Islet precursor cell (in vitro differentiated cells): ENCODE measurements around the gene PLPP4.

Experiments
- DNase-seq: peaks from one replicate; pipeline ENCODE4 v3.0.0-alpha.2; 2018

PLPP4 gene

GRCh38 chr10:120457431-120458172 lies 575 bp downstream of the PLPP4 start:
- DNase-seq, result peak; percentile 57

- DNase-seq, result no peak
These were observed 1.4 kb downstream of the PLPP4 start for GRCh38 chr10:120458432-120458831.

- DNase-seq, result peak; percentile 63
These were observed 2.2 kb downstream of the PLPP4 start for GRCh38 chr10:120459185-120459584.

- no peak for DNase-seq
These were observed 3.2 kb downstream of the PLPP4 start for GRCh38 chr10:120460186-120460585.

GRCh38 chr10:120460776-120461175 lies 3.7 kb downstream of the PLPP4 start:
- DNase-seq, result peak; percentile 96

- peak; percentile 58 for DNase-seq
These were observed 5.1 kb downstream of the PLPP4 start for GRCh38 chr10:120462018-120462682.

GRCh38 chr10:120465138-120465537 lies 8.1 kb downstream of the PLPP4 start:
- DNase-seq, result no peak

- DNase-seq, result no peak
These were observed 9.0 kb downstream of the PLPP4 start for GRCh38 chr10:120466006-120466405.

- no peak for DNase-seq
These were observed 16.6 kb downstream of the PLPP4 start for GRCh38 chr10:120473593-120473992.

- DNase-seq, result no peak
These were observed 17.9 kb downstream of the PLPP4 start for GRCh38 chr10:120474956-120475355.

GRCh38 chr10:120475844-120476791 lies 19.1 kb downstream of the PLPP4 start:
- no peak for DNase-seq

GRCh38 chr10:120477021-120477742 lies 20.2 kb downstream of the PLPP4 start:
- DNase-seq, result no peak

- DNase-seq, result no peak
These were observed 20.7 kb downstream of the PLPP4 start for GRCh38 chr10:120477743-120478141.

GRCh38 chr10:120478386-120478785 lies 21.4 kb downstream of the PLPP4 start:
- DNase-seq, result no peak

- DNase-seq, result no peak
These were observed 22.5 kb downstream of the PLPP4 start for GRCh38 chr10:120479506-120479905.

- DNase-seq, result no peak
These were observed 23.1 kb downstream of the PLPP4 start for GRCh38 chr10:120480065-120480600.

GRCh38 chr10:120480848-120481247 lies 23.8 kb downstream of the PLPP4 start:
- DNase-seq, result no peak

- no peak for DNase-seq
These were observed 26.0 kb downstream of the PLPP4 start for GRCh38 chr10:120483006-120483405.

GRCh38 chr10:120483651-120484301 lies 26.7 kb downstream of the PLPP4 start:
- DNase-seq, result no peak

- DNase-seq, result no peak
These were observed 28.9 kb downstream of the PLPP4 start for GRCh38 chr10:120485946-120486345.

- DNase-seq, result no peak
These were observed 29.7 kb downstream of the PLPP4 start for GRCh38 chr10:120486671-120487205.

GRCh38 chr10:120490288-120490687 lies 33.3 kb downstream of the PLPP4 start:
- DNase-seq, result no peak
